HG03097 (cell line): Measurements from ENCODE around the gene GUCA1A.
"Not testable (repeated sequence)": the region's sequence is repeated elsewhere in the genome, so short reads cannot be mapped to it uniquely, and the experiment has no call there.

Source experiments
- ATAC-seq: cut with Tn5 transposase; IDR thresholded peaks from one replicate; pipeline ENCODE4 v1.9.1; 2021; ENCODE audit not compliant: unreplicated experiment, low FRiP score

Gene GUCA1A

GRCh38 chr6:42202131-42202915 is 29.2 kb downstream of the GUCA1A start:
- not testable (repeated sequence) for ATAC-seq

DNA sequence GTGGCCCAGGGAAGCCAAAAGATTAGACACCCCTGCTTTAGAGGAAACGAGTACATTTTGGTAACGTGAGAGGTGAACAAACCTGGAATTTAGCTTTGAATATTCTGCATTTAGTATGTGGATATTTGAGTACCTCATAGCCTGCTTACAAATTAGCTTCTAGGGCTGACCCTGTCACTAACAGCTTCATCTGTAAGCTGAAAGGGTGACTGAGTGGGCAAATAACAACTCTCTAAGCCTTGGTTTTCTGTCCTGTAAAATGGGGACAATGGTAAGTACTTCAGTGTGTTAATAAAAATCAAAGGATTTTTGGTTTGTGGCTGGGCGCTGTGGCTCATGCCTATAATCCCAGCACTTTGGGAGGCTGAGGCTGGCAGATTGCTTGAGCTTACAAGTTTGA is 30.0 kb downstream of the GUCA1A start:
- no peak for ATAC-seq

GRCh38 chr6:42204768-42205282 is 31.7 kb downstream of the GUCA1A start:
- no peak for ATAC-seq

- not testable (repeated sequence) for ATAC-seq
Measured at GRCh38 chr6:42207559-42207958, 34.4 kb downstream of the GUCA1A start.

GRCh38 chr6:42210551-42210950 is 37.4 kb downstream of the GUCA1A start:
- no peak for ATAC-seq

GRCh38 chr6:42211726-42212125 is 38.6 kb downstream of the GUCA1A start:
- ATAC-seq = no peak

GRCh38 chr6:42212442-42212841 is 39.3 kb downstream of the GUCA1A start:
- no peak for ATAC-seq

DNA sequence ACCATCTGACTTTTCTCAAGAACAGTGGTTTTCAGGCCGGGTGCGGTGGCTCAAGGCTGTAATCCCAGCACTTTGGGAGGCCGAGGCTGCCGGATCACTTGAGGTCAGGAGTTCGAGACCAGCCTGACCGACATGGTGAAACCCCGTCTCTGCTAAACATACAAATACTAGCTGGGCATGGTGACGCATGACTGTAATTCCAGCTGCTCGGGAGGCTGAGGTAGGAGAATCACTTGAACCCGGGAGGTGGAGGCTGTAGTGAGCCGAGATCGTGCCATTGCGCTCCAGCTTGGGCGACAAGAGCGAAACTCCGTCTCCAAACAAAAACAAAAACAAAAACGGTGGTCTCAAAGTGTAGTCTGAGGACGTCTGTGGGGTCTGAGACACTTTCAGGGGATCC is 43.3 kb downstream of the GUCA1A start:
- ATAC-seq = not testable (repeated sequence)

GRCh38 chr6:42217157-42217518 is 44.0 kb downstream of the GUCA1A start:
- no peak for ATAC-seq

DNA sequence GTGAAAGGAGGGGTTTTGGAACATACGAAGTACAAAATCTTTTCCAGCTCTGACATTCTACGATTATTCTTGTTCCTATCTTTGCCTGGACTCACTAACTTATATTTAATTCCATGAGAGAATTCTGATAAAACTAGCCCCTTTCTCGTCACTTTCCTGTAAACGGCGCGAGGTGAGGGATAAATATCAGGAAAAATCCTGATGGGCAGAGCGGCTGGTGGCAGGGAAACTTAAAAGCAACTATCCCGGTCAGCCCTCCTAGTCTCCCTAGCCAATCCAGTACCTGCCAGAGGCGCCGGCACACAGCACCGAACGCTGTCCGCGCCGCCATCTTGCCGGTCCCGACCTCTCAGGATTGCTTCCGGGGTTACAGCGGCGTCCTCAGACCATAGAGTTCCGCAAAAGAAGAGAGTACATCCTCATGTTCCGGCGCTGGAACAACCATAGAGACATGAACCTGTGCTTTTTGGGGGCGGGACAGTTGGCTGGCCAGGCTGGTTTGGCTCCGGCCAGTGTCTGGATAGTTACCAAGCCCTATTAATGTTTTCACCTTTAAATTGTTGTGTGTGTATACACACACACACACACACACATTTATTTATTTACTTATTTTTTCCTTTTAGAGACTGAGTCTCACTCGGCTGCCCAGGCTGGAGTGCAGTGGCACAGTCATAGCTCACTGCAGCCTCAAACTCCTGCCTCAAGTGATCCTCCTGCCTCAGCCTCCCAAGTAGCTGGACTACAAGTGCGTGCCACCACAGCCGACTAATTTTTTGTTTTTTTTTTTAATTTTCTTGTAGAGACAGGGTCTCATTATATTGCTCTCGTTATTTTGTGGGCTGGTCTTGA is 44.6 kb downstream of the GUCA1A start, which contains the start of gene MRPS10:
Gene MRPS10 (minus strand): TSS at position 343 of the 849 bp plus-strand sequence. CDS start 12 bp downstream, at position 331.
- peak; percentile 79 for ATAC-seq

- no peak for ATAC-seq
Measured at GRCh38 chr6:42220807-42221206, 47.6 kb downstream of the GUCA1A start.

- ATAC-seq = no peak
Measured at GRCh38 chr6:42221546-42221945, 48.4 kb downstream of the GUCA1A start.

DNA sequence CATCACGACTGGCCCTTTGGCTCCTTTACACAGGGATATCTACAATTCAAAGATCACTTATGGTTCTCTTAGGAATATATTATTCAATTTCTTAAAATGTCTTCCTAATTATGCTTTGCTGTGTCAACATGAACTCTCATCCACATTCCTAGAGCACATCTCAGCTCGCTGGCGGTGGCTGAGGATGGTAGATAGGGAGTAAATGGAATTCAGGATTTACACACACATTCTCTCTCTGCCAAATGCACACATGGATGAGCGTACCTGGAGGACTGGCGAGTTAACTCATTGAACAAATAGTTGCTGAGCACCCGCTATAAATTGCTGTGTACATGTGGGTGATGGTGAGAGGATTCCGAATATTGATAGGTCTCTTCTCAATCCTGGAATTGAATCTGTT is 49.3 kb downstream of the GUCA1A start:
- no peak for ATAC-seq

- ATAC-seq = peak; percentile 65
Measured at GRCh38 chr6:42224222-42225028, 51.3 kb downstream of the GUCA1A start.

- ATAC-seq = no peak
Measured at GRCh38 chr6:42225029-42225339, 51.8 kb downstream of the GUCA1A start.

DNA sequence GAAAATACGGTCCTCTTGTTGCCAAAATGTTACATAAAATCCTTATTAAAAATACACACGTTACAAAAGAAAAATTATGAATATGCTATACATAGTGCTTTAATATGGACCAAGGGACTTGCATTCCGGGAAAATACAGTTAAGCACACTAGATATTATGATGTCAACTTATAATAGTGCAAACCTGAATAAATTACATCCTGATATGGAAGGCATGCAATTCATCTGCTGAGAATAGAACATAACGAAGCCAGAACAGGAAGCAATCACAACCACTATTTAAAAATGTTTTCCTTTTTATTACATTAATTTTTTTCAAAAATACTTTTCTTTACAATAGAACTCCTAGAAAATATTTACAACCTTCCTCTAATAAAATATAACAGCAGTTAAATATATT is 52.3 kb downstream of the GUCA1A start:
- no peak for ATAC-seq

DNA sequence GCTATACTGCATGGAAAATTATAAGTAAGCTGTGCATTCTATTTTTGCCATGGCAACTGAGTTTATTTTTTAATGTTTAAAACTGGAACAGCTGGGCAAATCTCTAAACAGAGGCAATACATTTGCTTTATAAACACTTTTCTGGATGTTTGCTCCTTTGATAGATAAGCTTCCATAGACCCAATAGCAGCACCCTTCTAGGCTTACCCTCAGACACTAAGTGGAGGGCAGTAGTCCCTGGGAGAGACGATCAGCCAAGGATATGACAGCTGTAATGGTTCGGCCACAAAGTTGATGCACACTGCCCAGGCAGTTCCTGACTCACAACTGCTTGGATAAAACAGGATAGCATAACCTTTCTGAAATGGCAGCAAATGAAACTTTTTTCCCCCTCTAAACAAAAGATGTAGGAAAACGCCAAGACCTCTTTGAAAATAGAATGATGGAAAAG is 53.0 kb downstream of the GUCA1A start:
- ATAC-seq = no peak

DNA sequence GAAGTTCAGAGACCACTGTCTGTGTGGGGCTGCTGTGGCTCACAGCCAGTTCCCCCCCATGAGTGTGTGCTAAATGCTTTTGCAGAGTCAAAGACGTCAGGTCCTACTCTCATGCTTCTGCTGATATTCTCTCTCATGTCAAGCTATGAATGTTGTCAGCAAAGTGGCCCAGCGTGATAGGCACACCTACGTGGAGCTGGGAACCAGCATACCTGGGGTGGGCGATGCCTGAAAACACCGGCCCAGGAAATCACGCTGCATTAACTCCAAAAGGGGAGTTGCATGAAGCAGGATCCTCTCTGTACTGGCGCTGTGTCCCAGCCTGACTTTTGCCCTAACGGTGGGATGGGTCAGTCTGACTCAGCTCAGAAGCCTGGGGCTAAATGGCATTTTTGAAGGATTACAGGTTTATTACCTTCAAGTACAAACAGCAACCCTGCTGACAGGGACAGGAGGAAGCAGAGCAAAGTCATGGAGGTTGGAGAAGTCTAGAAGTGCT is 53.5 kb downstream of the GUCA1A start:
- no peak for ATAC-seq

GRCh38 chr6:42227173-42227850 is 54.1 kb downstream of the GUCA1A start:
- ATAC-seq = no peak

DNA sequence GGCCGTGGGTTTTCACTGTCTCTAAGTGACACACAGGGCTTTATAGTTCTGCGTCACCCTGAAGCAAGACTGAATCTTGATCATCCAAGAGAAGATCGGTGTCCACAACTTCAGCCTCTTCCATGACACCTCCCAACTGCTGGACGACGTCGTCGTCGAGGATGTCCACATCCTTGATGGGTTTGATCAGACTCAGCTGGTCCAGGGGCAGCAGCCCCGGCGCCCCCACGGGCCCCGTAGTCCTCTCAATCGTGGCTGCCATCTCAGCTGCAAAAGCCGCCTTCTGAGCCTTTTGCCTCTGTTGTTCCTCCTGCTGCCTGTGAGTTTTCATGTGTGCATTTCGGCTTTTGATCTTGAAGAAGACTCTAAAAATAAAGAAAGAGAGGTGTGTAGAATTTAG is 55.1 kb downstream of the GUCA1A start:
- no peak for ATAC-seq
